Measurements from ENCODE around the gene ASTN1. TPM values are rescaled to one million over a fixed set of nuclear protein-coding genes. Genes with fewer than 3 reads are reported as not detected.

The ASTN1 gene
- total RNA-seq, 4 donors from 2014 or later, result 1.2 to 2.2 (median 1.6) TPM

GRCh38 chr1:176876966-176877515, 287.5 kb downstream of the ASTN1 start:
- no peaks in the 10 kb centered on the region for H3K27me3 ChIP-seq
- no peaks in the 10 kb centered on the region for H3K36me3 ChIP-seq
- H3K4me1 ChIP-seq, result peaks cover 3 to 5% (median 4%) of the 10 kb centered on the region in 4 donors
- DNase-seq (ENCODE audit: extremely low spot score), result no peak
- H3K9me3 ChIP-seq, result no peaks in the 10 kb centered on the region
- 92% methylated on average over 4 of the region's 4 CpGs for WGBS
- intact Hi-C loops (cut with DNase I), result no loop called here
- H3K27ac ChIP-seq (replicated peaks in 1 of 4), result no peak overlapping the region
- no peak overlapping the region for H3K4me3 ChIP-seq
- TF ChIP-seq POLR2A (IDR thresholded peaks at IDR 0.05; ENCODE audit: low read depth), result no peak
- TF ChIP-seq, protein P1, sequence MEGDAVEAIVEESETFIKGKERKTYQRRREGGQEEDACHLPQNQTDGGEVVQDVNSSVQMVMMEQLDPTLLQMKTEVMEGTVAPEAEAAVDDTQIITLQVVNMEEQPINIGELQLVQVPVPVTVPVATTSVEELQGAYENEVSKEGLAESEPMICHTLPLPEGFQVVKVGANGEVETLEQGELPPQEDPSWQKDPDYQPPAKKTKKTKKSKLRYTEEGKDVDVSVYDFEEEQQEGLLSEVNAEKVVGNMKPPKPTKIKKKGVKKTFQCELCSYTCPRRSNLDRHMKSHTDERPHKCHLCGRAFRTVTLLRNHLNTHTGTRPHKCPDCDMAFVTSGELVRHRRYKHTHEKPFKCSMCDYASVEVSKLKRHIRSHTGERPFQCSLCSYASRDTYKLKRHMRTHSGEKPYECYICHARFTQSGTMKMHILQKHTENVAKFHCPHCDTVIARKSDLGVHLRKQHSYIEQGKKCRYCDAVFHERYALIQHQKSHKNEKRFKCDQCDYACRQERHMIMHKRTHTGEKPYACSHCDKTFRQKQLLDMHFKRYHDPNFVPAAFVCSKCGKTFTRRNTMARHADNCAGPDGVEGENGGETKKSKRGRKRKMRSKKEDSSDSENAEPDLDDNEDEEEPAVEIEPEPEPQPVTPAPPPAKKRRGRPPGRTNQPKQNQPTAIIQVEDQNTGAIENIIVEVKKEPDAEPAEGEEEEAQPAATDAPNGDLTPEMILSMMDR (IDR thresholded peaks at IDR 0.05), result no peak
- no peak for TF ChIP-seq POLR2AphosphoS5 (IDR thresholded peaks at IDR 0.05)
- no peak for TF ChIP-seq EP300 (IDR thresholded peaks at IDR 0.05)

DNA sequence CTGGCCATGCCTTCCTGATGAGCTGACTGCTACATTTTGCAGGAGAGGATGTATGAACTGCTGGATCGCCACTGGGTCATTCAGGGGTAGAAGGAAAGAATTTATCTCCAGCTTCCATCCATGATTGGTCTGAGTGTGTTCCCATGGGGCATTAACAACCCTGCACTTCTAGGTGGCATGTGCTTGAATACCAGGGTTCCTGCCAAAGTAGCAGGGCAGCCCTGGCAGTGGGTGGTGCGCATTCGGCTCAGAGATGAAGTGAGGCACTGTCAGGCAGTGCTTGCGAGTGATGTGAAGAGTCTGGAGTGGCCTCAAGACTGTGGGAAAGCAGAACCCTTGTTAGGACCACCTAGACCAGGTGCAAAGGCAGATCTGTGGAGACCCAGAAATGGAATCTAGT, 294.9 kb downstream of the ASTN1 start:
- Histone ChIP-seq H3K4me1 (peaks cover 0 to 13% (median 6%) of the 10 kb centered on the region in 4 donors), H3K4me3 (no peak overlapping the region), H3K27ac (replicated peaks in 1 of 4) (no peak overlapping the region), H3K36me3 (no peaks in the 10 kb centered on the region), H3K9me3 (no peaks in the 10 kb centered on the region), H3K27me3 (no peaks in the 10 kb centered on the region)
- intact Hi-C loops (cut with DNase I), result no loop called here
- TF ChIP-seq, protein P1 (IDR thresholded peaks at IDR 0.05), result no peak
- no peak for TF ChIP-seq EP300 (IDR thresholded peaks at IDR 0.05)
- no peak for TF ChIP-seq POLR2A (IDR thresholded peaks at IDR 0.05; ENCODE audit: low read depth)
- no peak for TF ChIP-seq POLR2AphosphoS5 (IDR thresholded peaks at IDR 0.05)
- 81% methylated on average over 4 of the region's 4 CpGs for WGBS
- DNase-seq (ENCODE audit: extremely low spot score), result no peak

DNA sequence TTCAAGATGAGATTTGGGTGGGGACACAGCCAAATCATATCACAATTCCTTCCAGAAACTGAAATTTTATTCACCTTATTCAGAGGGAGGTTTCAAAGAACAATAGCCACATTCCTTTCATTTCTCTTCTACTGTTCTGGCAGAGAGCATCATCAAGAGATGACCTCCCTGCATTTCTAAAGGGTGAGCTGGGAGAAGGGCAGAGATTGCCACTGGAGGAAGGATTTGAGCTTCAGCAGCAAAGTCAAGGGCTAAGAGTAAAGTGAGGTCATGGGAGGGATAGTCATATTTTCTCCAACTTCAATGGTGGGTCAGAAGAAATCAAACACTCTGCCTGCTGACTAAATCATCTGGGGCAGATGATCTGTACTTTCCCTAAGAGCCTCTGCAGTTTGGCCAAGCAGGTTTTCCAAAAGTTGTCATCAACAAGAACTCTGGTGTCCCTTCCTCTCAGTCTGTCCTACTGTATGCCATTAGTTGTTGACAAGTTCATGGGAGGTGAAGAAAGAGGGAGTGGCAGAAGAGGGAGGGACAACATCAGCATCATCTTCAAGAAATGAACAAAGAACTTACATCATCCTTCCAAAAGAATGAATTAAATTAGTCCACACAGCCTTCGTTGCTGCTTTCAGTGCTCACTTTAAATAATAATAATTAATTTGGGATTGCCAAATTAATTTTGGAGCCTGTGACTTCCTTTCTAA, 298.3 kb downstream of the ASTN1 start:
- H3K9me3 ChIP-seq, result no peaks in the 10 kb centered on the region
- no peak overlapping the region for H3K4me3 ChIP-seq
- peaks cover 0 to 5% (median 2%) of the 10 kb centered on the region in 4 donors for H3K4me1 ChIP-seq
- intact Hi-C loops (cut with DNase I), result no loop called here
- no peak for DNase-seq (ENCODE audit: extremely low spot score)
- no peaks in the 10 kb centered on the region for H3K36me3 ChIP-seq
- H3K27me3 ChIP-seq, result no peaks in the 10 kb centered on the region
- 75% methylated on average over 1 of the region's 1 CpG for WGBS
- TF ChIP-seq POLR2A (IDR thresholded peaks at IDR 0.05; ENCODE audit: low read depth), result no peak
- TF ChIP-seq POLR2AphosphoS5 (IDR thresholded peaks at IDR 0.05), result no peak
- TF ChIP-seq, protein P1 (IDR thresholded peaks at IDR 0.05), result no peak
- no peak for TF ChIP-seq EP300 (IDR thresholded peaks at IDR 0.05)
- H3K27ac ChIP-seq (replicated peaks in 1 of 4), result no peak overlapping the region

DNA sequence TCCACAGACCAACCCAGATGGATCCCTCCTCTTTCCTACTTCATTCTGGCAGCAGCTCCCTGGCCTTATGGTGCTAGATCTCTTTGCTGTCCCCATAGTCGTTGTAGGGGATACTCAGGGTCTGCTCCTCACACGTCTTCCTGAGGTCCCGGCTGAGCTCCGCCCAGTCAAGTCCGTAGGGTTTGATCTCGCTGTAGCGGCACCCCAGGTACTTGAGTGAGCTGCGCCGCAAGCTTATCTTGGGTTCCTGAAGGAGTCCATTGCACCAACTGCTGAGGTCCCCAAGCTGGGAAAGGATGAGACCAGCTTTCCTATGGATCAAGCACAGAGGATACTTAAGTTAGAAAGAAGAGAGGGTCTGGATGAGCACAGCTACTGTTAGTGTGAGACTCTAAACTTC, 300.3 kb downstream of the ASTN1 start:
- no peak for DNase-seq (ENCODE audit: extremely low spot score)
- Histone ChIP-seq H3K4me3 (no peak overlapping the region), H3K9me3 (no peaks in the 10 kb centered on the region), H3K36me3 (no peaks in the 10 kb centered on the region), H3K27ac (replicated peaks in 1 of 4) (no peak overlapping the region), H3K27me3 (no peaks in the 10 kb centered on the region), H3K4me1 (no peaks in the 10 kb centered on the region)
- TF ChIP-seq, protein P1 (IDR thresholded peaks at IDR 0.05), result no peak
- no peak for TF ChIP-seq POLR2A (IDR thresholded peaks at IDR 0.05; ENCODE audit: low read depth)
- no peak for TF ChIP-seq POLR2AphosphoS5 (IDR thresholded peaks at IDR 0.05)
- TF ChIP-seq EP300 (IDR thresholded peaks at IDR 0.05), result no peak
- 87% methylated on average over 9 of the region's 9 CpGs for WGBS
- intact Hi-C loops (cut with DNase I), result no loop called here
